Measurements from ENCODE around the gene RMND1. TPM values are rescaled to one million over a fixed set of nuclear protein-coding genes. Genes with fewer than 3 reads are reported as not detected.

Gene RMND1
- total and polyA plus RNA-seq, 2 of the 13 experiments (the other 11 are each of a cell fraction or from before 2014, with no cell fraction given): 34.0 to 72.5 TPM

GRCh38 chr6:151436802-151437201, 15.1 kb downstream of the RMND1 start (continued):
- TF ChIP-seq, protein P1, sequence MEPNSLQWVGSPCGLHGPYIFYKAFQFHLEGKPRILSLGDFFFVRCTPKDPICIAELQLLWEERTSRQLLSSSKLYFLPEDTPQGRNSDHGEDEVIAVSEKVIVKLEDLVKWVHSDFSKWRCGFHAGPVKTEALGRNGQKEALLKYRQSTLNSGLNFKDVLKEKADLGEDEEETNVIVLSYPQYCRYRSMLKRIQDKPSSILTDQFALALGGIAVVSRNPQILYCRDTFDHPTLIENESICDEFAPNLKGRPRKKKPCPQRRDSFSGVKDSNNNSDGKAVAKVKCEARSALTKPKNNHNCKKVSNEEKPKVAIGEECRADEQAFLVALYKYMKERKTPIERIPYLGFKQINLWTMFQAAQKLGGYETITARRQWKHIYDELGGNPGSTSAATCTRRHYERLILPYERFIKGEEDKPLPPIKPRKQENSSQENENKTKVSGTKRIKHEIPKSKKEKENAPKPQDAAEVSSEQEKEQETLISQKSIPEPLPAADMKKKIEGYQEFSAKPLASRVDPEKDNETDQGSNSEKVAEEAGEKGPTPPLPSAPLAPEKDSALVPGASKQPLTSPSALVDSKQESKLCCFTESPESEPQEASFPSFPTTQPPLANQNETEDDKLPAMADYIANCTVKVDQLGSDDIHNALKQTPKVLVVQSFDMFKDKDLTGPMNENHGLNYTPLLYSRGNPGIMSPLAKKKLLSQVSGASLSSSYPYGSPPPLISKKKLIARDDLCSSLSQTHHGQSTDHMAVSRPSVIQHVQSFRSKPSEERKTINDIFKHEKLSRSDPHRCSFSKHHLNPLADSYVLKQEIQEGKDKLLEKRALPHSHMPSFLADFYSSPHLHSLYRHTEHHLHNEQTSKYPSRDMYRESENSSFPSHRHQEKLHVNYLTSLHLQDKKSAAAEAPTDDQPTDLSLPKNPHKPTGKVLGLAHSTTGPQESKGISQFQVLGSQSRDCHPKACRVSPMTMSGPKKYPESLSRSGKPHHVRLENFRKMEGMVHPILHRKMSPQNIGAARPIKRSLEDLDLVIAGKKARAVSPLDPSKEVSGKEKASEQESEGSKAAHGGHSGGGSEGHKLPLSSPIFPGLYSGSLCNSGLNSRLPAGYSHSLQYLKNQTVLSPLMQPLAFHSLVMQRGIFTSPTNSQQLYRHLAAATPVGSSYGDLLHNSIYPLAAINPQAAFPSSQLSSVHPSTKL (CRISPR knock-in tag; IDR thresholded peaks at IDR 0.05): peak; percentile 77; the same call in 1 of the 2 replicates
- TF ChIP-seq YEATS4 (CRISPR knock-in tag; IDR thresholded peaks at IDR 0.05; ENCODE audit: borderline replicate concordance) (peak; percentile 58; the same call in 1 of the 2 replicates), ELF1 (CRISPR knock-in tag; IDR thresholded peaks at IDR 0.05) (no peak), TCF7L2 (IDR thresholded peaks at IDR 0.05; ENCODE audit: low read depth, low read length) (no peak), NR2F2 (IDR thresholded peaks at IDR 0.05; ENCODE audit: borderline replicate concordance, low read depth) (0 out of 2 replicates have a peak, but pooled peaks have one; percentile 28), KLF16 (CRISPR knock-in tag; IDR thresholded peaks at IDR 0.05) (0 out of 4 replicates have a peak, but pooled peaks of 1 of the 2 experiments have one; percentile 14), ZNF83 (CRISPR knock-in tag; IDR thresholded peaks at IDR 0.05; ENCODE audit: borderline replicate concordance) (no peak), HNF4A (CRISPR knock-in tag; IDR thresholded peaks at IDR 0.05) (peak; percentile 76), ZNF331 (CRISPR knock-in tag; IDR thresholded peaks at IDR 0.05) (0 out of 2 replicates have a peak, but pooled peaks have one; percentile 40), GFI1 (CRISPR knock-in tag; IDR thresholded peaks at IDR 0.05; ENCODE audit: borderline replicate concordance) (peak; percentile 95), POLR2AphosphoS5 (IDR thresholded peaks at IDR 0.05; ENCODE audit: low read depth, low read length) (peak; percentile 15; the same call in 1 of the 2 replicates), E2F1 (CRISPR knock-in tag; IDR thresholded peaks at IDR 0.05) (no peak), CCDC6 (CRISPR knock-in tag; IDR thresholded peaks at IDR 0.05) (0 out of 2 replicates have a peak, but pooled peaks have one; percentile 53), FOXK2 (IDR thresholded peaks at IDR 0.05) (no peak), PPARG (CRISPR knock-in tag; conservative IDR thresholded peaks at IDR 0.05) (0 out of 2 replicates have a peak, but pooled peaks have one; percentile 26), ZNF597 (CRISPR knock-in tag; IDR thresholded peaks at IDR 0.05) (no peak)
- TF ChIP-seq, protein P2, sequence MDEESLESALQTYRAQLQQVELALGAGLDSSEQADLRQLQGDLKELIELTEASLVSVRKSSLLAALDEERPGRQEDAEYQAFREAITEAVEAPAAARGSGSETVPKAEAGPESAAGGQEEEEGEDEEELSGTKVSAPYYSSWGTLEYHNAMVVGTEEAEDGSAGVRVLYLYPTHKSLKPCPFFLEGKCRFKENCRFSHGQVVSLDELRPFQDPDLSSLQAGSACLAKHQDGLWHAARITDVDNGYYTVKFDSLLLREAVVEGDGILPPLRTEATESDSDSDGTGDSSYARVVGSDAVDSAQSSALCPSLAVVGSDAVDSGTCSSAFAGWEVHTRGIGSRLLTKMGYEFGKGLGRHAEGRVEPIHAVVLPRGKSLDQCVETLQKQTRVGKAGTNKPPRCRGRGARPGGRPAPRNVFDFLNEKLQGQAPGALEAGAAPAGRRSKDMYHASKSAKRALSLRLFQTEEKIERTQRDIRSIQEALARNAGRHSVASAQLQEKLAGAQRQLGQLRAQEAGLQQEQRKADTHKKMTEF (CRISPR knock-in tag; IDR thresholded peaks at IDR 0.05): peak; percentile 75; the same call in 1 of the 2 replicates
- TF ChIP-seq, protein P3, sequence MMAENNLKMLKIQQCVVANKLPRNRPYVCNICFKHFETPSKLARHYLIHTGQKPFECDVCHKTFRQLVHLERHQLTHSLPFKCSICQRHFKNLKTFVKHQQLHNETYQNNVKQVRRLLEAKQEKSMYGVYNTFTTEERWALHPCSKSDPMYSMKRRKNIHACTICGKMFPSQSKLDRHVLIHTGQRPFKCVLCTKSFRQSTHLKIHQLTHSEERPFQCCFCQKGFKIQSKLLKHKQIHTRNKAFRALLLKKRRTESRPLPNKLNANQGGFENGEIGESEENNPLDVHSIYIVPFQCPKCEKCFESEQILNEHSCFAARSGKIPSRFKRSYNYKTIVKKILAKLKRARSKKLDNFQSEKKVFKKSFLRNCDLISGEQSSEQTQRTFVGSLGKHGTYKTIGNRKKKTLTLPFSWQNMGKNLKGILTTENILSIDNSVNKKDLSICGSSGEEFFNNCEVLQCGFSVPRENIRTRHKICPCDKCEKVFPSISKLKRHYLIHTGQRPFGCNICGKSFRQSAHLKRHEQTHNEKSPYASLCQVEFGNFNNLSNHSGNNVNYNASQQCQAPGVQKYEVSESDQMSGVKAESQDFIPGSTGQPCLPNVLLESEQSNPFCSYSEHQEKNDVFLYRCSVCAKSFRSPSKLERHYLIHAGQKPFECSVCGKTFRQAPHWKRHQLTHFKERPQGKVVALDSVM (CRISPR knock-in tag; IDR thresholded peaks at IDR 0.05): 0 out of 2 replicates have a peak, but pooled peaks have one; percentile 24

Measured in HepG2 (cell line).